ENCODE data around the gene BRSK2. TPM values are rescaled to one million over a fixed set of nuclear protein-coding genes. Genes with fewer than 3 reads are reported as not detected.

The BRSK2 gene
- total and polyA plus RNA-seq, 2 of the 4 experiments (the other 2 are of a cell fraction): 0.18 to 0.62 TPM

- H2BK5ac ChIP-seq (ENCODE audit: low read depth, low read length, poor library complexity, severe bottlenecking): no peak overlapping the region
- BruUV-seq (replicated peaks): no TSS peak
- intact Hi-C loops (cut with micrococcal nuclease): no loop called here
- H2AFZ ChIP-seq (replicated peaks; ENCODE audit: low read length, poor library complexity): no peak overlapping the region
- H3K36me3 ChIP-seq (ENCODE audit: control insufficient read depth, insufficient read depth, low read length): no peaks in the 10 kb centered on the region
- no peak for ATAC-seq (ENCODE audit: low read depth)
- peaks cover 8% of the 10 kb centered on the region for H3K27me3 ChIP-seq (ENCODE audit: control insufficient read depth, insufficient read depth, low read length)
- no peaks in the 10 kb centered on the region for H3K9me3 ChIP-seq (ENCODE audit: control insufficient read depth, insufficient read depth, low read length)
- no peak overlapping the region for H3K9ac ChIP-seq (ENCODE audit: low read depth, low read length)
- no peak overlapping the region for H3K23ac ChIP-seq (ENCODE audit: low read depth, low read length)
- POLR2A ChIA-PET (ENCODE audit: unreplicated experiment): no interaction called here
- no peak overlapping the region for H3K56ac ChIP-seq (ENCODE audit: extremely low read depth, insufficient read depth, low read length)
- H3K14ac ChIP-seq (replicated peaks; ENCODE audit: low read depth, low read length): no peak overlapping the region
- H2BK15ac ChIP-seq (ENCODE audit: low read depth, low read length): no peak overlapping the region
- H3K4me1 ChIP-seq (ENCODE audit: control insufficient read depth, insufficient read depth, low read length): no peaks in the 10 kb centered on the region; the same call in 1 of the 2 replicates
- H2AK5ac ChIP-seq (ENCODE audit: low read depth, low read length): no peak overlapping the region
- DNase-seq: no peak
- no peaks in the 10 kb centered on the region for H3K79me1 ChIP-seq (ENCODE audit: low read depth in 1 of 2, low read length in 2 of 2)
- no peak overlapping the region for H3K4me3 ChIP-seq (ENCODE audit: insufficient read depth, low read depth, low read length)
- H3K18ac ChIP-seq (ENCODE audit: low read depth, low read length): no peak overlapping the region
- dilution Hi-C loops (cut with HindIII; ENCODE audit: low sequenced_read_pairs, unreplicated experiment): no loop called here
- H2BK20ac ChIP-seq (ENCODE audit: low read depth, low read length): no peak overlapping the region
- H3K4ac ChIP-seq (ENCODE audit: low read depth, low read length): no peak overlapping the region
- no peak overlapping the region for H2AK9ac ChIP-seq (replicated peaks; ENCODE audit: low read depth, low read length, poor library complexity)
- H3K27ac ChIP-seq (ENCODE audit: insufficient read depth, low read length): no peak overlapping the region
- no peak for TF ChIP-seq MXI1 (IDR thresholded peaks at IDR 0.05; ENCODE audit: borderline replicate concordance, low read depth, low read length)
- TF ChIP-seq RCOR1 (IDR thresholded peaks at IDR 0.05; ENCODE audit: insufficient replicate concordance, low read length): no peak
- TF ChIP-seq FOS (IDR thresholded peaks at IDR 0.05; ENCODE audit: low read depth, low read length): no peak
- no peak for TF ChIP-seq RFX5 (IDR thresholded peaks at IDR 0.05; ENCODE audit: low read depth, low read length)
- TF ChIP-seq CEBPB (IDR thresholded peaks at IDR 0.05; ENCODE audit: low read depth, low read length): no peak
- TF ChIP-seq MAZ (IDR thresholded peaks at IDR 0.05; ENCODE audit: borderline replicate concordance, low read depth, low read length): no peak
- TF ChIP-seq BHLHE40 (IDR thresholded peaks at IDR 0.05; ENCODE audit: low read depth, low read length): no peak
- TF ChIP-seq CTCF (conservative IDR thresholded peaks at IDR 0.05; ENCODE audit: low read depth, low read length): no peak
- no peak for TF ChIP-seq NFE2L2 (IDR thresholded peaks at IDR 0.05; ENCODE audit: low read depth, low read length)
- TF ChIP-seq MAFK (IDR thresholded peaks at IDR 0.05; ENCODE audit: low read depth, low read length): no peak
- TF ChIP-seq ELK1 (IDR thresholded peaks at IDR 0.05; ENCODE audit: borderline replicate concordance, low read depth, low read length): no peak
- TF ChIP-seq POLR2A (IDR thresholded peaks at IDR 0.05; ENCODE audit: low read depth, low read length): no peak
- no peak for TF ChIP-seq RAD21 (IDR thresholded peaks at IDR 0.05; ENCODE audit: low read length)
- TF ChIP-seq SMC3 (IDR thresholded peaks at IDR 0.05; ENCODE audit: low read depth, low read length): no peak
- no peak for TF ChIP-seq CHD1 (IDR thresholded peaks at IDR 0.05; ENCODE audit: low read depth, low read length)
- in situ Hi-C loops (cut with MboI; ENCODE audit: low sequenced_read_pairs): no loop called here
- CTCF ChIA-PET: no interaction called here
- no peak overlapping the region for H2BK120ac ChIP-seq (ENCODE audit: low read depth, low read length)
- H3K4me2 ChIP-seq (ENCODE audit: low read depth, low read length): no peak overlapping the region
- no peak overlapping the region for H4K8ac ChIP-seq (ENCODE audit: low read depth in 2 of 2, low read length in 2 of 2)
- no peaks in the 10 kb centered on the region for H4K20me1 ChIP-seq (ENCODE audit: insufficient read depth, low read length)
- no peak overlapping the region for H4K5ac ChIP-seq (ENCODE audit: low read depth, low read length)
- H3K9me1 ChIP-seq (ENCODE audit: insufficient read depth, low read length): no peaks in the 10 kb centered on the region
- WGBS, 2 experiments (ENCODE audit: extremely low coverage in 2 of 2, insufficient read length in 1 of 2): 86% methylated on average over 9 of the region's 28 CpGs; no CpG with 5 or more reads in 1 of the 2 experiments
- no peak overlapping the region for H4K91ac ChIP-seq (ENCODE audit: insufficient read depth, low read depth, low read length)
These were observed 53.2 kb downstream of the BRSK2 start for GRCh38 chr11:1442807-1443366.

All from IMR-90 (cell line).